Muscle layer of colon (tissue), 2 donors: ENCODE data around the gene SCNN1G.
"Not testable (repeated sequence)": the region's sequence is repeated elsewhere in the genome, so short reads cannot be mapped to it uniquely, and the experiment has no call there.

Experiments
- H3K27ac ChIP-seq: one replicate; pipeline ENCODE4 v1.7.0; 2013; ENCODE audit warnings: low read depth, mild to moderate bottlenecking, low read length, moderate library complexity
- H3K27me3 ChIP-seq, 2 donors: one replicate each; pipeline ENCODE4 v1.7.0; 2013; ENCODE audit warnings: low read length in 2 of 2, mild to moderate bottlenecking in 2 of 2; ENCODE audit not compliant: insufficient read depth in 2 of 2, control insufficient read depth in 1 of 2
- H3K36me3 ChIP-seq: one replicate; pipeline ENCODE4 v1.7.0; 2013; ENCODE audit warnings: mild to moderate bottlenecking, low read length; ENCODE audit not compliant: insufficient read depth
- H3K4me1 ChIP-seq: one replicate; pipeline ENCODE4 v1.7.0; 2013; ENCODE audit warnings: mild to moderate bottlenecking, low read length; ENCODE audit not compliant: insufficient read depth
- H3K4me3 ChIP-seq, 2 donors: one replicate each; pipeline ENCODE4 v1.7.0; 2013; ENCODE audit warnings: low read length in 2 of 2, low read depth in 1 of 2, mild to moderate bottlenecking in 1 of 2, moderate library complexity in 1 of 2
- H3K9ac ChIP-seq: one replicate; pipeline ENCODE4 v1.7.0; 2013; ENCODE audit warnings: low read length
- H3K9me3 ChIP-seq: one replicate; pipeline ENCODE4 v1.7.0; 2013; ENCODE audit warnings: mild to moderate bottlenecking, low read length
- donor health status: abdominal sarcoma.
- donor health status: Adenocarcinoma of cecum.

SCNN1G gene

DNA sequence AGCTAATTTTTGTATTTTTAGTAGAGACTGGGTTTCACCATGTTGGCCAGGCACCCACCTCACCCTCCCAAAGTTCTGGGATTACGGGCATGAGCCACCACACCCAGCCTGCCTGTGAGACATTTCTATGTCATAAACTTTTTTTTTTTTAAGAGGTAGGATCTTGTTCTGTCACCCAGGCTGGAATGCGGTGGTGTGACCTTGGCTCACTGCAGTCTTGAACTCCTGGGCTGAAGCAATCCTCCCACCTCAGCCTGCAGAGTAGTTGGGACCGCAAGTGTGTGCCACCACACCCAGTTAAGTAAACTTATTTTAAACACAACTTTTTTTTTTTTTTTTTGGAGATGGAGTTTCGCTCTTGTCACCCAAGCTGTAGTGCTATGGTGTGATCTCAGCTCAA, 47.2 kb downstream of the SCNN1G start:
- H3K27me3 ChIP-seq, result no peaks in the 10 kb centered on the region
- H3K27ac ChIP-seq, result no peak overlapping the region
- H3K9me3 ChIP-seq, result no peaks in the 10 kb centered on the region
- no peaks in the 10 kb centered on the region for H3K4me1 ChIP-seq
- H3K4me3 ChIP-seq, result no peak overlapping the region
- H3K36me3 ChIP-seq, result no peaks in the 10 kb centered on the region
- no peak overlapping the region for H3K9ac ChIP-seq

DNA sequence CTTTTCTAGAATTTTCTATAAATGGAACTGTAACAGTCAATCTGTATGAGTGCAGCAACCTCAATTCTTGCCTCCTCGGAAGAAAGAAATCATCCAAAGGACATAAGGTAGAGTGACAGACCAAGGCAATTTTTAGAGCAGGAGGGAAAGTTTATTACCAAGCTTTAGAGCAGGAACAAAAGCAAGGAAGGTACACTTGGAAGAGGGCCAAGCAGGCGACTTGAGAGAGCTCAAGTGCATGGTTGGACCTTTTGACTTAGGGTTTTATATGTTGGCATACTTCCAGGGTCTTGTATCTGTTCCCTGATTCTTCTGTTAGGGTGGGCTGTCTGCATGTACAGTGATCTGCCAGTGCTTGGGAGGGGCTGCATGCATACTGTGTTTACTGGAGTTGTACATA, 50.3 kb downstream of the SCNN1G start:
- H3K27me3 ChIP-seq, result no peaks in the 10 kb centered on the region
- no peak overlapping the region for H3K4me3 ChIP-seq
- H3K4me1 ChIP-seq, result no peaks in the 10 kb centered on the region
- H3K9me3 ChIP-seq, result no peaks in the 10 kb centered on the region
- H3K9ac ChIP-seq, result no peak overlapping the region
- H3K36me3 ChIP-seq, result no peaks in the 10 kb centered on the region
- H3K27ac ChIP-seq, result no peak overlapping the region

DNA sequence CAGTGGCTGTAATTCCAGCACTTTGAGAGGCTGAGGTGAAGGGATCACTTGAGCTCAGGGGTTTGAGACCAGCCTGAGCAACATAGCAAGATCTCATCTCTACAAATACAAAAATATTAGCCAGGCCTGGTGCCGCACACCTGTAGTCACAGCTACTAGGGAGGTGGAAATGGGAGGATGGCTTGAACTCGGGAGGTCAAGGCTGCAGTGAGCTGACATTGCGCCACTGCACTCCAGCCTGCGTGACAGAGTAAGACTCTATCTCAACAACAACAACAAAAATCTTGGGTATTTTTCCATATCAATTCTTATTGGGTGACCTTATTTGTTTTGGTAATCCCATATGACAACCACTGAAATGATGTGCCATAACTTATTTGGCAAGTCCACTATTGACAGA, 52.6 kb downstream of the SCNN1G start:
- Histone ChIP-seq H3K9ac (no peak overlapping the region), H3K27ac (no peak overlapping the region), H3K4me1 (no peaks in the 10 kb centered on the region), H3K4me3 (no peak overlapping the region), H3K36me3 (no peaks in the 10 kb centered on the region), H3K9me3 (no peaks in the 10 kb centered on the region), H3K27me3 (no peaks in the 10 kb centered on the region)

DNA sequence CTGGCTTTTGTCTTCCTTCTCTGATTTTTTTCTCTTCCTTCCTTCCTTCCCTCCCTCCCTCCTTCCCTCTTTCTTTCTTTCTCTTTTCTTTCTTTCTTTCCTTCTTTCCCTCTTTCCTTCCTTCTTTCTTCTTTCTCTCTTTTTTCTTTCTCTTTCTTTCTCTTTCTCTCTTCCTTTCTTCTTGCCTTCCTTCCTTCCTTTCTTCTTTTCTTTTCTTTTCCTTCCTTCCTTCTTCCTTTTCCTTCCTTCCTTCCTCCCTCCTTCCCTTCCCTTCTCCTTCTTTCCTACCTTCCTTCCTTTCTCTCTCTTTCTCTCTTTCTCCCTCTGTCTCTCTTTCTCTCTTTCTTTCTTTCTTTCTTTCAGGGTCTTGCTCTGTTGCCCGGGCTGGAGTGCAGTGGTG, 54.4 kb downstream of the SCNN1G start:
- Histone ChIP-seq H3K36me3 (no peaks in the 10 kb centered on the region), H3K4me3 (no peak overlapping the region), H3K27me3 (no peaks in the 10 kb centered on the region), H3K27ac (no peak overlapping the region), H3K9me3 (no peaks in the 10 kb centered on the region), H3K9ac (no peak overlapping the region), H3K4me1 (no peaks in the 10 kb centered on the region)

DNA sequence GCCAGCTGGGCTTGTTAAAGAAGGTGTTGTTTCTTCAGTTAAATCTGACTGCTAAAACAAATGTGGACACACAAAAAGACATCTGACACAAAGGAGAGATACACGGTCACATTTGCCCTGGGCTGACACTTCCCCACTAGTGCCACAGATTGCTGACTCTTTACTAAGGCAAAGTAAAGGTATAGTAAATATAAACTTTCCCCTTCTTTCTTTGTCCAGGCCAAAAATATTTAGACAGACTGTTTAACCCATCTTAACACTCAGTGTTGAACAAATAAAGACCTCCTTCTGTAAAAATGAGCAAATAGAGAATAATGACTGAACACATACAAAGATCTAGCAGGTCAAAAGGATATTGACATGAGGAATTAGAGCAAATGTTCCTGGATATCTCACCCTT, 58.4 kb downstream of the SCNN1G start:
- H3K4me3 ChIP-seq, result no peak overlapping the region
- H3K4me1 ChIP-seq, result no peaks in the 10 kb centered on the region
- no peaks in the 10 kb centered on the region for H3K36me3 ChIP-seq
- H3K27me3 ChIP-seq, result no peaks in the 10 kb centered on the region
- H3K27ac ChIP-seq, result no peak overlapping the region
- H3K9ac ChIP-seq, result no peak overlapping the region
- H3K9me3 ChIP-seq, result peaks cover 3% of the 10 kb centered on the region

DNA sequence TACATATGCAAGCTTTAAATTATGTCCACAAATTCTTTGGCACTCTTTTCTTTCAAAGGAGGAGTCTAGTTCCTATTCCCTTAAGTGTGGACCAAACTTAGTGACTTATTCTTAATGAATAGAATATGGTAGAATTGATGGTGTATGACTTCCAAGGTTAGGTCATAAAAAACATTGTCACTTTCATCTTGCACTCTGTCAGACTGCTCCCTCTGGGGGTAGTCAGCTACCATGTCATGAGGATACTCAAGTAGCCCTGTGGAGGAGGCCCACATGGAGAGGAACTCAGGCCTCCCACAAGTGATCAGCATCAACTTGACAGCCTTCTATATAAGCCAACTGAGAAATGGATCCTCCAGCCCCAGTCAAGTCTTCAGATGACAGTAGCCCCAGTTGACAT, 61.6 kb downstream of the SCNN1G start:
- H3K27ac ChIP-seq, result no peak overlapping the region
- peaks cover 3% of the 10 kb centered on the region for H3K9me3 ChIP-seq
- H3K27me3 ChIP-seq, result no peaks in the 10 kb centered on the region
- H3K4me1 ChIP-seq, result no peaks in the 10 kb centered on the region
- no peak overlapping the region for H3K4me3 ChIP-seq
- no peak overlapping the region for H3K9ac ChIP-seq
- no peaks in the 10 kb centered on the region for H3K36me3 ChIP-seq

DNA sequence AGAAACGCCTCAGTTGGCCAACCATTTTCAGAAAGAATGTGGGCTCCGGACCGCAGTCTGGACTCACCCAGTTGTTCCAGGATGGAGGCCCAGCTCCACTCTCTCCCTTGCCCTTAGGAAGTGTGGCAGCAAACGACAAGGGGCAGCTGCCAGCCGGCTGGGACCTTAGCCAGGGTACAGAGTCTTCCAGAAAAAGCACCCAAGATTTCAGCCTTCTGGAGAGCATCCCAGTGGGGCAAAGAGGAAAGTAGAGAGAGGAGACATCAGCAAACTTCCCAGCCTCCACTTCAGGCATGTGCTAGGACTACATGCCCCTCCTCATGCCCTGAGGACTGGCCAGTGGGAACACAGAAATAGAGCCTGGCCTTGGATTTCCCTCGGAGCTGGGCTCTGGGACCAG, 62.7 kb downstream of the SCNN1G start:
- Histone ChIP-seq H3K4me1 (no peaks in the 10 kb centered on the region), H3K27me3 (no peaks in the 10 kb centered on the region), H3K27ac (no peak overlapping the region), H3K9ac (no peak overlapping the region), H3K36me3 (no peaks in the 10 kb centered on the region), H3K9me3 (peaks cover 3% of the 10 kb centered on the region), H3K4me3 (no peak overlapping the region)

DNA sequence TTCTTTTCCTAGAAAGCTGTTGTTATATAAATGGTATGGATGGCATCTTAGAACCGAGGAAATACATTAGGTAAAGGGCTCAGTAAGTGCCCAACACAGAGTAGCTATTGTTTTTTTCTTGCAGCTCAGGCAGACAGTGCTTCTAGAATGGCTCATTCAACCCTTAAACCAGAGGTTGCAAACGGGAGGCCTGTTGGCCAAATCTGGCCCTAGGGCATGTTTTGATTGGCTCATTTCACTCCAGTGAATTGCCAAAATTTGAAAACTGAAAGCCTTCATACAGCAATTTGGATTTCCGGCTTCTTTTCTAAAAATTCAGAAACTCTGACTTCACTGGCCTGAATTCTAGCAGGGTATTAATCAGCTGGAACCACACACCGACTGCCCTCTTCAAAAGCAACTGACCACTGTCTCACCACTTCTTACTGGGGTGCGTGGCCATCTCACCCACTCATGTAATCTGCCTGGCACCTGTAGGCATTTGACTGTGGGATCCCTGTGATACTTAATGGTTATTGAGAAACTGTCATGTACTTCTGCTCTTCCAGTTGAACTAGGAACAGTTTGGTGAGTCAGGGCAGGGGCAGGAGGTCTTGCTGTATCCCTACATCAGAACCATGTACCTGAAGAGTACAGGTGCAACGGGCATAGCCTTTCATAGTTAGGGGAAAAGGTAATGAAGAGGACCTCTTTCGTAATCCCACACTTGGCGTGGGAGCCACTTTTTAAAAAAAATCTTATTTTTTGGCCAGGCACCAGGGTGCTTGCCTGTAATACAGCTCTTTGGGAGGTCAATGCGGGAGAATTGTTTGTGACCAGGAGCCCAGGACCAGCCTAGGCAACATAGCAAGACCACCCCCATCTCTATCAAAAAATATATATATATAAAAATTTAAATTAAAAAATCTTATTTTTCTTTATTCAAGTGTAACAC, 66.0 kb downstream of the SCNN1G start:
- H3K9ac ChIP-seq, result no peak overlapping the region

DNA sequence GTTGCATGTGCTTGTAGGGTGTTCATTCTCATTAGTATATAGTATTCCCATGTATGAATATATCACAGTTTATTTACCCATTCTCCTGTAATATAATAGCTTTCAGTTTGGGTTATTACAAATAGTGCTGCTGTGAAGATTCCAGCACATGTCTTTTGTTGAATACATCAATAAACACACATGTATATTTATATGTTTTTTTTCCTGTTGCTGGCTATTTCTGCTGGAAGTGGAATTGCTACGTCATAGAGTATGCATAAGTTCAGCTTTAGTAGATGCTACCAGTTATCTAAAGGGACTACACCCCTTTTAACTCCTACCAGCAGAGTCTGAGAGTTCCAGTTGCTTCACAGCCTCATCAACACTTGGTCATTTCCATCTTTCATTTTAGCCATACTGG, 67.3 kb downstream of the SCNN1G start:
- Histone ChIP-seq H3K9me3 (no peaks in the 10 kb centered on the region), H3K9ac (no peak overlapping the region), H3K4me3 (no peak overlapping the region), H3K36me3 (no peaks in the 10 kb centered on the region), H3K27ac (no peak overlapping the region), H3K27me3 (no peaks in the 10 kb centered on the region), H3K4me1 (no peaks in the 10 kb centered on the region)

More for the DNA sequence above, 66.0 kb downstream of the SCNN1G start:
- peaks cover 3% of the 10 kb centered on the region for H3K9me3 ChIP-seq
- H3K27ac ChIP-seq, result no peak overlapping the region
- H3K36me3 ChIP-seq, result no peaks in the 10 kb centered on the region
- no peaks in the 10 kb centered on the region for H3K27me3 ChIP-seq
- no peaks in the 10 kb centered on the region for H3K4me1 ChIP-seq
- no peak overlapping the region for H3K4me3 ChIP-seq

DNA sequence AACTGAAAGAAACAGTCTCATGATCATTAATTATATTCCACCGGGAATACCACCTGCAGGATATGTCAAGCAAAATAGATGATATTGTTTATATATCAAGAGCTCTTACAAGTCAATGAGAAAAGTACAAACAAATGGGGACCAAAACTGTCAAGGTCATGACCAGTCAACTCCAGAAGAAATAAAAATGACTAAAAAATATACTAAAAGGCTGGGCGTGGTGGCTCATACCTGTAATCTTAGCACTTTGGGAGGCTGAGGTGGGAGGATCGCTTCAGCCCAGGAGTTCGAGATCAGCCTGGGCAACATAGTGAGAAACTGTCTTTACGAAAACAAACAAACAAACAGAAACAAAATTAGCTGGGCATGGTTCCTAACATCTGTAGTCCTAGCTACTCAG, 69.8 kb downstream of the SCNN1G start:
- Histone ChIP-seq H3K9ac (no peak overlapping the region), H3K27me3 (no peaks in the 10 kb centered on the region), H3K36me3 (no peaks in the 10 kb centered on the region), H3K4me3 (no peak overlapping the region), H3K4me1 (no peaks in the 10 kb centered on the region), H3K9me3 (no peaks in the 10 kb centered on the region), H3K27ac (no peak overlapping the region)

DNA sequence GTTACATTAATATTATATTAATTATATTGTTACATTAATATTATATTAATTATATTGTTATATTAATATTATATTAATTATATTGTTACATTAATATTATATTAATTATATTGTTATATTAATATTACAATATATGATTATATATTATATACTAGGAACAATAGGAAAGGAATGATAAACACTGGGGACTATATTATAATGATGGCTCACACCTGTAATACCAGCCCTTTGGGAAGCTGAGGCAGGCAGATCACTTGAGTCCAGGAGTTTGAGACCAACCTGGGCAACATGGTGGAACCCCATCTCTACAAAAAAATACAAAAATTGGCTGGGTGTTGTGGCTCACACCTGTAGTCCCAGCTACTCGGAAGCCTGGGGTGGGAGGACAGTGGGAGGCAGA, 71.1 kb downstream of the SCNN1G start:
- H3K36me3 ChIP-seq, H3K4me3 ChIP-seq, H3K27me3 ChIP-seq, H3K9ac ChIP-seq, H3K4me1 ChIP-seq, H3K27ac ChIP-seq, H3K9me3 ChIP-seq: not testable (repeated sequence)

DNA sequence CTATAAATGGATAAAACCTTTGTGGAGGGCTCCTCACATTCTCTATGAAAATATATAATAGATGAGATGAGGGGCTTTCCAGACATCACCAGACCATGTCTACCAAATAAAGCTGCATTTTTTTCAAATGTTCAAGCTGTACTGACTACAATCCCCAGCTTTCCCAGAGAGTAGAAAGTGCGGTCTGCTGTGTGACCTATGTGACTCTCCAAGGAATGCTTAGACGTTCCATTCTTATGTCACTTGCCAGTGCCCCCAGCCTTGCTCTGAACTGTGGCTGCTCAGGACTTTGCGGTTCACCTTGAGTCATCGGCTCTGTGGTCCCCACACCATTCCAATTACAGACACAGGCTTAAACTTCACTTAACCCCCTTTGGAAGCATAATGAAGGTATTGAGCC, 71.8 kb downstream of the SCNN1G start:
- Histone ChIP-seq H3K27ac (no peak overlapping the region), H3K4me1 (no peaks in the 10 kb centered on the region), H3K36me3 (no peaks in the 10 kb centered on the region), H3K9me3 (no peaks in the 10 kb centered on the region), H3K9ac (no peak overlapping the region), H3K27me3 (no peaks in the 10 kb centered on the region), H3K4me3 (no peak overlapping the region)
